ENCODE data around the gene LIPE.
"Not testable (repeated sequence)": the region's sequence is repeated elsewhere in the genome, so short reads cannot be mapped to it uniquely, and the experiment has no call there.

LIPE gene

GRCh38 chr19:42427313-42427712 lies at the start of gene LIPE:
Gene LIPE (minus strand): TSS chr19:42427388. CDS start chr19:42427149, 239 bp downstream.
- no peak for DNase-seq (ENCODE audit: low spot score)

GRCh38 chr19:42475366-42475765 lies 48.2 kb upstream of the LIPE start:
- no peak for DNase-seq (ENCODE audit: low spot score)

GRCh38 chr19:42474743-42475142 lies 47.6 kb upstream of the LIPE start:
- no peak for DNase-seq (ENCODE audit: low spot score)

- DNase-seq (ENCODE audit: low spot score) = no peak
Measured at GRCh38 chr19:42473686-42474085, 46.5 kb upstream of the LIPE start.

GRCh38 chr19:42472402-42473147 lies 45.4 kb upstream of the LIPE start:
- DNase-seq (ENCODE audit: low spot score) = no peak

GRCh38 chr19:42471554-42472249 lies 44.5 kb upstream of the LIPE start:
- no peak for DNase-seq (ENCODE audit: low spot score)

GRCh38 chr19:42469311-42470235 lies 42.4 kb upstream of the LIPE start:
- no peak for DNase-seq (ENCODE audit: low spot score)

GRCh38 chr19:42468273-42468796 lies 41.1 kb upstream of the LIPE start:
- no peak for DNase-seq (ENCODE audit: low spot score)

GRCh38 chr19:42467183-42467760 lies 40.1 kb upstream of the LIPE start:
- DNase-seq (ENCODE audit: low spot score) = no peak

GRCh38 chr19:42466521-42467182 lies 39.5 kb upstream of the LIPE start:
- DNase-seq (ENCODE audit: low spot score) = no peak

GRCh38 chr19:42465827-42466280 lies 38.7 kb upstream of the LIPE start:
- no peak for DNase-seq (ENCODE audit: low spot score)

- DNase-seq (ENCODE audit: low spot score) = peak; percentile 94
Measured at GRCh38 chr19:42461700-42462324, 34.6 kb upstream of the LIPE start.

- DNase-seq (ENCODE audit: low spot score) = not testable (repeated sequence)
Measured at GRCh38 chr19:42461231-42461630, 34.0 kb upstream of the LIPE start.

- DNase-seq (ENCODE audit: low spot score) = no peak
Measured at GRCh38 chr19:42459926-42460325, 32.7 kb upstream of the LIPE start.

- no peak for DNase-seq (ENCODE audit: low spot score)
Measured at GRCh38 chr19:42455621-42456081, 28.5 kb upstream of the LIPE start.

GRCh38 chr19:42455086-42455485 lies 27.9 kb upstream of the LIPE start:
- DNase-seq (ENCODE audit: low spot score) = no peak

GRCh38 chr19:42452590-42452989 lies 25.4 kb upstream of the LIPE start:
- no peak for DNase-seq (ENCODE audit: low spot score)

GRCh38 chr19:42450314-42450934 lies 23.2 kb upstream of the LIPE start:
- peak; percentile 68 for DNase-seq (ENCODE audit: low spot score)

GRCh38 chr19:42448306-42448705 lies 21.1 kb upstream of the LIPE start:
- DNase-seq (ENCODE audit: low spot score) = not testable (repeated sequence)

- no peak for DNase-seq (ENCODE audit: low spot score)
Measured at GRCh38 chr19:42445948-42446347, 18.8 kb upstream of the LIPE start.
